Glutamatergic neuron (in vitro differentiated cells): Measurements from ENCODE around the gene MXRA8. TPM values are rescaled to one million over a fixed set of nuclear protein-coding genes. Genes with fewer than 3 reads are reported as not detected.

ENCODE experiments used
- DNase-seq: peaks from one replicate; pipeline ENCODE4 v3.0.0; 2022
- H3K27ac Mint-ChIP-seq: one replicate; pipeline ENCODE4 v1.8.0; 2020; ENCODE audit warnings: mild to moderate bottlenecking, mixed read lengths, inconsistent platforms; ENCODE audit not compliant: unreplicated experiment
- H3K27me3 Mint-ChIP-seq: one replicate; pipeline ENCODE4 v1.8.0; 2020; ENCODE audit warnings: mild to moderate bottlenecking, moderate library complexity, mixed read lengths, inconsistent platforms; ENCODE audit not compliant: unreplicated experiment
- H3K36me3 Mint-ChIP-seq: one replicate; pipeline ENCODE4 v1.8.0; 2020; ENCODE audit warnings: mild to moderate bottlenecking, mixed read lengths, inconsistent platforms; ENCODE audit not compliant: unreplicated experiment
- H3K4me1 Mint-ChIP-seq: one replicate; pipeline ENCODE4 v1.8.0; 2020; ENCODE audit warnings: mild to moderate bottlenecking, low read depth, mixed read lengths, inconsistent platforms; ENCODE audit not compliant: unreplicated experiment
- H3K4me3 Mint-ChIP-seq: one replicate; pipeline ENCODE4 v1.8.0; 2020; ENCODE audit warnings: mild to moderate bottlenecking, mixed read lengths, inconsistent platforms; ENCODE audit not compliant: unreplicated experiment
- H3K9me3 Mint-ChIP-seq: one replicate; pipeline ENCODE4 v1.8.0; 2020; ENCODE audit warnings: mild to moderate bottlenecking, moderate library complexity, mixed read lengths, inconsistent platforms; ENCODE audit not compliant: unreplicated experiment
- total RNA-seq: library from RNA; stranded (reverse); fragmentation: NEBNext Ultra II Directional; extraction: Animal tissue kit (Norgen Biotek cat#: 25700); gene quantifications from one replicate; pipeline ENCODE4 v1.2.1, GENCODE V29; 2021; ENCODE audit not compliant: unreplicated experiment
- TF ChIP-seq, protein P1 (sequence below): fragments of 200-600 bp; sonication (generic); IDR thresholded peaks from one replicate; pipeline ENCODE4 v1.5.0; 2021; ENCODE audit not compliant: partially characterized antibody, unreplicated experiment

MXRA8 gene
- total RNA-seq, 1 donor from 2014 or later: 7.7 TPM

DNA sequence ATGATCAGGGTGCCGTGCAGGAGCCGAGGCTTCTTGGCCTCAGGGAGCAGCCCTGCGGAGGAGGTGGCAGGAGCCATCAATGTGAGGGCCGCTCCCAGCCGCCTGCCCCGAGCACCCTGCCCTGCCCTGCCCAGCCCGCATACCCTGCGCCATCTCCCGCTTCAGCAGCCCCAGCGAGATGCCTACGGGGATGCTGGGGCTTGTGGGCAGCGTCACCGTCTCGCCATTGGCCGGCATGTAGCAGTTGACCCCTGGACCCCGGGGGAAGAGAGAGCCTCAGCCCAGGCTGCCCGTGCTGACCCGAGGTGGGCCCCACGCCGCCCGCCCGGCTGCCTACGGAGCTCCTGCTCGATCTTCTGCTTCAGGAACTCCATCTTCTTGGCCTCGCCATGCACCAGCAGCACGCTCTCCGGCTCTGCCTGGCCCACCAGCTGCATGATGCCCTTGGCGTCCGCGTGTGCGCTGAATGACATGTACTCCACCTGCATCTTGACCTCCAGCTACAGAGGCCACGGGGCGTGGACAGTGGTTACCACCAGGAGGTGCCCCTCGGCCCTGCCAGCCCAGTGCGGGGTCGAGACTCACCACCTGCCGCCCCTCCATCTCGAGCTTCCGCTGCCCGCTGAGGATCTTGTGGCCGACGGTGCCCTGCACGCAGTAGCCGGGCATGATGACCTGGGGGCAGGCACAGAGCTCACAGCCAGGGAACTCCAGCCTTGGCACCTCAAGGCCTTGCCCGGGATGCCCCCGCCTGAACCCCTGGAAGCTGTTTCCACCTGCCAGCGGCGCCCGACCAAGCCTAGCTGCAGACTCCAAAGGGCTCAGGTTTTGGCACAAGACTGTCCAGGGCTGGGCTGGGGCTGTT, 45.7 kb downstream of the MXRA8 start:
- Mint-ChIP-seq H3K4me3 (no peak overlapping the region), H3K9me3 (peaks cover 8% of the 10 kb centered on the region), H3K4me1 (peaks cover 9% of the 10 kb centered on the region), H3K27me3 (peaks cover 11% of the 10 kb centered on the region), H3K36me3 (no peaks in the 10 kb centered on the region), H3K27ac (no peak overlapping the region)
- TF ChIP-seq, protein P1, sequence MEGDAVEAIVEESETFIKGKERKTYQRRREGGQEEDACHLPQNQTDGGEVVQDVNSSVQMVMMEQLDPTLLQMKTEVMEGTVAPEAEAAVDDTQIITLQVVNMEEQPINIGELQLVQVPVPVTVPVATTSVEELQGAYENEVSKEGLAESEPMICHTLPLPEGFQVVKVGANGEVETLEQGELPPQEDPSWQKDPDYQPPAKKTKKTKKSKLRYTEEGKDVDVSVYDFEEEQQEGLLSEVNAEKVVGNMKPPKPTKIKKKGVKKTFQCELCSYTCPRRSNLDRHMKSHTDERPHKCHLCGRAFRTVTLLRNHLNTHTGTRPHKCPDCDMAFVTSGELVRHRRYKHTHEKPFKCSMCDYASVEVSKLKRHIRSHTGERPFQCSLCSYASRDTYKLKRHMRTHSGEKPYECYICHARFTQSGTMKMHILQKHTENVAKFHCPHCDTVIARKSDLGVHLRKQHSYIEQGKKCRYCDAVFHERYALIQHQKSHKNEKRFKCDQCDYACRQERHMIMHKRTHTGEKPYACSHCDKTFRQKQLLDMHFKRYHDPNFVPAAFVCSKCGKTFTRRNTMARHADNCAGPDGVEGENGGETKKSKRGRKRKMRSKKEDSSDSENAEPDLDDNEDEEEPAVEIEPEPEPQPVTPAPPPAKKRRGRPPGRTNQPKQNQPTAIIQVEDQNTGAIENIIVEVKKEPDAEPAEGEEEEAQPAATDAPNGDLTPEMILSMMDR: no peak
- DNase-seq: no peak

DNA sequence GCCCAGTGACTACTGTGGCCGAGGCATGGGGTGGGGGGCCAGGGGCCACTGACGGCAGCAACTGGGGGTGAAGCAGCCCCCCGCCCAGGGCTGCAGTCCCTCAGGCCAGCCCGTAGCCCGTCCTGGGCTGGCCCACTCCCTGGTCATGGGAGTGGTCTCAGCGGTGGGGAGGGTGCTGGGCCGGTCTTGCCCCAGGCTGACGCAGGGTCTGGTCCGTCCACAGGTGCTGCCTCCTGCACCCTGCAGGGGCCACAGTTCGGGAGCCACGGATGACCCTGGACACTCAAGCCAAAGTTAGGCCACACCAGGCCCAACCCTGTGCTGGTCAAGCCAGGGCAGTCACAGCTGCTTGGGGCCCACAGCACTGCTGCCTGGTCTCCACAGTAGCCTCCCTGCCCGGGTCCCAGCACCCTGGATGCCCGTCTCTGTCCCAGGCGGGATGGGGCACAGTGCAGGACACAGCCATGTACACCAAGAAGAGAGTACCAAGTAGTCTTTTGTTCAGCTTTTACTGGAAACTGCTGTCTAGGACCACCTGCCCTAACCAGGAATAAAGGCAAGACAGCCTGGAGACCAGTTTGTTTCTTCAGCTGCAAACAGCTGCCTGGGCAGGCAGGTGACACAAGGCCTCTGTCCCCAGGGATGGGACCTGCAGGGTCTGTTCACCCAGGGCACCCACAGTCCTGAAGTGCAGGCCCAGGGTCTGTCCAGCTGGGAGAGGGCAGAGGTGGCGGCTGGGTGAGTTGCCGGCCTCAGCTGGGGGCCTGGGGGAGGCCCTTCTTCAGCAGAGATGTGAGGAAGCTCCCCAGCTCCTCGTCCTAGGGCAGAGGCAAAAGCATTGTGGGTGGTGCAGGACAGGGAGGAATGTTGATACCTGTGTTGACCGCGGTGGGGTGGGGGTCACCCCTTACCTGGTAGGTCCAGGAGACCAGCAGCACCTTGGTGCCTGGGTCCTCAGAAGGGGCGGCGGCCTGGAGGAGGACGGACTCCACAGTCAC, 46.9 kb downstream of the MXRA8 start:
- TF ChIP-seq, protein P1: no peak
- peaks cover 5% of the 10 kb centered on the region for H3K4me1 Mint-ChIP-seq
- H3K4me3 Mint-ChIP-seq: no peak overlapping the region
- H3K36me3 Mint-ChIP-seq: no peaks in the 10 kb centered on the region
- H3K9me3 Mint-ChIP-seq: peaks cover 12% of the 10 kb centered on the region
- peak overlapping the region; percentile 33 for H3K27ac Mint-ChIP-seq
- H3K27me3 Mint-ChIP-seq: peaks cover 17% of the 10 kb centered on the region
- no peak for DNase-seq

DNA sequence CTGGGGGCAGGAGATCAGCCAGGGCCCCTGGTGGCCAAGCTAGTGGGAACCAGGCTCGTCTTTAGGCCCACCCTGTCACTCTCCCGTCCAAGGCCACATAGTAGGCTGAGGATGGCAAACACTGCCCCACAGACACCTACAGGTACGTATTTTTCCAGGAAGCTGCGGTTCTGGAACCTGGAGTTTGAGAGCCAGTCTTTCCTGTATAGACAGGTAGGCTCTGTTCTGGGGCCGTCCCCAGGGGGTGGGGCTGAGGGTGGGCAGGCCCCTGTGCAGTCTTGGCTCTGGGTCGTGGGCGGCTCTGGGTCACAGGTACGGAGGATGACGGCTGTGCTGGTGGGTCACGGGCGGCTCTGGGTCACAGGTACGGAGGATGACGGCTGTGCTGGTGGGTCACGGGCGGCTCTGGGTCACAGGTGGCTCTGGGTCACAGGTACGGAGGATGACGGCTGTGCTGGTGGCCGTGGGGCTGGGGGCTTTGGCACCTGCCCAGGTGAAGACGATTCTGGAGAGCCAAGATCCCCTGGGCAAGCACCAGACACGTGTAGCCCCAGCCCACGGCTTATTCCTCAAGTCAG, 47.8 kb downstream of the MXRA8 start:
- no peak for DNase-seq
- no peaks in the 10 kb centered on the region for H3K36me3 Mint-ChIP-seq
- peaks cover 15% of the 10 kb centered on the region for H3K9me3 Mint-ChIP-seq
- peaks cover 2% of the 10 kb centered on the region for H3K4me1 Mint-ChIP-seq
- peaks cover 22% of the 10 kb centered on the region for H3K27me3 Mint-ChIP-seq
- peak overlapping the region; percentile 38 for H3K4me3 Mint-ChIP-seq
- TF ChIP-seq, protein P1: no peak
- H3K27ac Mint-ChIP-seq: no peak overlapping the region

DNA sequence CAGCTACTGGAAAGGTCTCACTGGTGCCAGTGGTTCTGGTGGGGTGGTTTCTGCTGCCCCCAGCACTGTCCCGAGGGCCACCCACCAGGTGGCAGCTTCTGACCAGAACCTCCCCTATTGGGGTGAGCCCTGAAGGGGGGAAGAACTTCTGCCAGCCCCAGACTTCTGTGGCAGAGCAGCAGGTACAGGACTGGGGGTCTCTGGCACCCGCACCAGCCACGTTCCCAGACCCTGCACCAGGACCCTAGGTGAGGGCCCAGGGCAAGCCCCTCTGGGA, 48.3 kb downstream of the MXRA8 start:
- no peak overlapping the region for H3K27ac Mint-ChIP-seq
- H3K9me3 Mint-ChIP-seq: peaks cover 15% of the 10 kb centered on the region
- no peaks in the 10 kb centered on the region for H3K4me1 Mint-ChIP-seq
- DNase-seq: no peak
- TF ChIP-seq, protein P1: no peak
- H3K27me3 Mint-ChIP-seq: peaks cover 22% of the 10 kb centered on the region
- peak overlapping the region; percentile 38 for H3K4me3 Mint-ChIP-seq
- no peaks in the 10 kb centered on the region for H3K36me3 Mint-ChIP-seq
